NOMO-1 treated with DMSO at 0.1 percent for 48 hours (cell line): ENCODE results near the gene EVL.
"Not testable (repeated sequence)": the region's sequence is repeated elsewhere in the genome, so short reads cannot be mapped to it uniquely, and the experiment has no call there.

ENCODE experiments used
- DNase-seq: peaks from one replicate; lab custom pipeline; 2025; ENCODE audit not compliant: unreplicated experiment; lab: John Stamatoyannopoulos, UW

Gene EVL, protein sequence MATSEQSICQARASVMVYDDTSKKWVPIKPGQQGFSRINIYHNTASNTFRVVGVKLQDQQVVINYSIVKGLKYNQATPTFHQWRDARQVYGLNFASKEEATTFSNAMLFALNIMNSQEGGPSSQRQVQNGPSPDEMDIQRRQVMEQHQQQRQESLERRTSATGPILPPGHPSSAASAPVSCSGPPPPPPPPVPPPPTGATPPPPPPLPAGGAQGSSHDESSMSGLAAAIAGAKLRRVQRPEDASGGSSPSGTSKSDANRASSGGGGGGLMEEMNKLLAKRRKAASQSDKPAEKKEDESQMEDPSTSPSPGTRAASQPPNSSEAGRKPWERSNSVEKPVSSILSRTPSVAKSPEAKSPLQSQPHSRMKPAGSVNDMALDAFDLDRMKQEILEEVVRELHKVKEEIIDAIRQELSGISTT

DNA sequence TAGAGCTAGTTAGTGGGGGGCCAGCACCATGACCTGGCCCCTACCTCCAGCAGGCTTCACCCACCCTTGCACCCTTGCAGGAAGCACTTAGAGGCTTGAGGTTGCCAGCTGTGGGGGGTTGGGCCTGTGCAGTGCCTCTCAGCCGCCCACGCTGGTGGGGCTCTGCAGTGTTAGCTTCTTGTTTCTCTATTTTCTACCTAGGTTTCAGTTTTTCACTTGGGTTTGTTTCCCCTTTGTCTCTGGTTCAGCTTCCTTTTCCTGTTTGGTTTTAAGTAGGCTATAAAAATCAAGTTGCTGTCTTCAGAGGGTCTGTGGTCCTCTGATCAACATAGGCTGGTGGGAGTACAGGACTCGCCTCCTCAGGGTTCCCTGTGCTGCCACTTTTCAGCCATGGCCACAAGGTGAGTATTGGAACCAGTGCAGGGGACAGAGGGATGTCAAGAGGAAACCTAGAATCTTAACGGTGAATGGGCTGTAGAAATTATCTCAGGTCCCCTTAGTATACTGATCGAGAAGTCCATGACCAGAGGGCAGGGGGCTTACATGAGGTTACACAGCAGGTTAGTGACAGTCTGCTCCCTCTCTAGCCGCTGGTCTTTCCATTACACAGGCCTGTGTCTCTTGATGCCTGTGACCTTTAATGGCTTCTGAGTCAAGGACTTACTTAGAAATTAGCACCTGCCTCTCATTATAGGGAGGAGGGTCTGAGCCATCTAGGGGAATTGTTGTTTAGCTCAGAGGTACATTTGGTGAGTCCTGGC lies at the start of gene EVL:
Gene EVL (plus strand): TSS at position 312 of the 761 bp plus-strand sequence. CDS start 79 bp downstream, at position 391.
- peak; percentile 78 for DNase-seq

DNA sequence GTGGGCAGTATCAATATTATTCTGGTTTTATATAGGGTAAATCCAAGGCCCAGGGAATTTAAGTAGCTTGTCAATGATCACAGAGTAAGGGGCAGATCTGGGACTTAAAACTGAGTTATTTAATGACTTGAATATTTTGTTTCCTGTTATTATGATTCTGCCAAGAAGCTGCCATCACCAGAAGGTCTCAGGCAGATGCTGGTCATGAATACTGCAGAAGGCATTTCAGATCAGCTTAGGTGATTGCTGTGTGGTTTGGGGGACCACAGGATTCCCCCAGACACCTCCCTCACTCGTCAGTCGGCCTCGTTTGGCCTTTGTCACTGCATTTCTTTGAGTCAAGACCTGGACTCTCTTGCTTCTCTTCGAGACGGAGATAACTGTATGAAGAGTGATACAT lies 47.7 kb upstream of the EVL start:
- DNase-seq = no peak

DNA sequence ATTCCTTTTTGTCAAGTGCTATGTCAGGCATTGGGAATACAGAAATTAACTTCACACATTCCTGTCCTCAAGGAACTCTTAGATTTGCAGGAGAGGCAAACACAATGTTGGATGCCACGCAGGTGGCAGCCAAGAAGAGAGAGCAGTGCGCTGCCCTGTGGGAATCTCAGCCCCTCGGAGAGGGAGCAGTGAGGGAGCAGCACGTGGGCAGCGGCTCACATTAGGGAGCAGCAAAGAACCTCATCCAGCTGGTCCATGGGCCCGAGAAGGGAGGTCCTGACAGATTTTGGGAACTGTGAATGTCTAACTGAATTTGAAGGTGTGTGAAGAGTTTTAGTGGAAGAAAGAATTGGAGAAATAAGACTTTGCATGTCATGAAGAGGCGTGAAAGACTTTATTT lies 47.2 kb upstream of the EVL start:
- DNase-seq = no peak

DNA sequence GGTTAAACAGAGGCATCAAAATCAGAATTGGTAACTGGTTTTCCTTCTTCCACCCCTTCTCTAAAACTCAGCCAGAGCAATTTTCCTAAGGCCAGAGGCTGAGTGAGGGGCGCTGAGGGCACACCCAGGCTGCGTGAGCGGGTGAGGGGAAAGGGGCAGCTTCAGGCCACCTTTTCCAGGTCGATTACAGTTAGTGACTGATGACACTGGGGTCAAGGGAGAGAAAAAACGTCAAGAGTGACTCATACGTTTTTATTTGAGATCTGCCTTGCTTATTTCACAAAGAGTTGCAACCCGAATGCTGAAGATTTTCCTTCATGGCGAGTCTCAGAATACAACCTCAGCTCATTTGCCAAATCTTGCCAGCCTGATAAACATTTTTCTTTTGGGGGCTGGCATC lies 46.7 kb upstream of the EVL start:
- no peak for DNase-seq

DNA sequence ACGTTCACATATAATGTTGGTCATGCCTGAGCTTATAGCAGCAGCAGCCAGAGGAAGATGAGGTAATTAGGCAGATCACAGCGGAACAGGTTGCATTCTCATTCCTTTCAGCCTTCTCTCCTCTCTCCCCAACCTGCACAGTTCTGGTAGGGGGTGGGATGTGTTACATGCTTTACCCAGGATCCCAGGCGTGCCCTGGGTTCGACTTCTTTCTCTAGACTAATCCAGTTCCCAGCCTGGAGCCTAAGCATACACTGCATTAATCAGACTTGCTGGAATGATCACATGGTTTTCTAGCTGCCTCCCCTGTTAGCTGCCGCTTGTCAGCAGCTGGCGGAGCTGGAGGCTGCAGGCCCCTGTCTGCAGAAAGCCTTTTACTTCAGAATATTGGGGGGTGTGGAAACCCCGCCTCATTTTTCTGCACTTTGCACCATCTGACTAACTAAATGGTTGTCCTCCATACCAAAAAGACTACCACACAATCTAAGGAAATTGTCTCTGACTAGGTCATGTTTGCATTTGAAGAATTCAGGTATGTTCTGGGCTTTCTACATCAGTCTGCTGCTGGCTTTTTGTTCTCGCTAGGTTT lies 46.0 kb upstream of the EVL start:
- DNase-seq = no peak

GRCh38 chr14:100020629-100021028 lies 44.6 kb upstream of the EVL start:
- no peak for DNase-seq

DNA sequence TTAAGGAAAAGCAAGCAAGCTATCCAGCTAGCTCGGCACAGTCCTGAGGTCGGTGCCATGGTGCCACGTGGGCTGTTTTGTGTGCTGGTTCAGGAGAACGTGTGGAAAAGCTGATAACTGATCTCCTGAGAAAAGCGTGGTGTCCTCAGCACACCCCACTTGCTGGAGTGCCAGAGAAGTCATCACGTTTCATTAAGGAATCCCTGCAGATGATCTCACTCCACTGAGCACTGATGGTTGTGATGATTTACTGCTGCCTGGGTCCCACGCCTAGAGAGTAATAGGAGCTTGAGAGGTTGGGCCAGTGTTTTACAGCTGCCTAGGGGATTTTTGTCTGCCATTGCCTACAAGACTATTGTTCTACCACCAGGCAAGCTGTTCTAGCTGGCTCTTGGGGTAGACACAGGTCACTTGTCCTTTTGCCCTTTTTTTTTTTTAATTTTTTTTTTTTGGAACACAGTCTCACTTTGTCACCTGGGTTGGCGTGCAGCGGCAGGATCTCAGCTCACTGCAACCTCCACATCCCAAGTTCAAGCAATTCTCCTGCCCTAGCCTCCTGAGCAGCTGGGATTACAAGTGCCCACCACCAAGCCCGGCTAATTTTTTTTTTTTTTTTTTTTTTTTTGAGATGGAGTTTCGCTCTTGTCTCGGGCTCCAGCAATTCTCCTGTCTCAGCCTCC lies 42.3 kb upstream of the EVL start:
- no peak for DNase-seq

DNA sequence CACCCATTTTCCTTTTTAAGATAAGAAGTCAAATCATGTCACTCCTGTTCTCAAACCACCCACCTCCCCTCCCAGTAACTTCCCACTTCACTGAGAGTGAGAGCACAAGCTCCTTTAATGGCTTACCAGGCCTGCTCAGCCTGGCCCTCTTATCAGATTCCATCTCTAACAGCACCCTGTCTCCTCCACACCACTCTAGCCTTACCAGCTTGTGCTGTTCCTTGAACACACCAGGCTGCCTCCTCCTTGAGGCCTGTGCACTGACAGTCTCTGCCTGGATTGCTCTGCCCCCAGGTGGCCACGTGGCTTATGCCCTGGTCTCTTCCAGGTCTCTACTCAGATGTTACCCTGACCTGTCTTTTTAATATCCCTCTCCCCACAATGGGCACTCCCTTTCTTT lies 40.1 kb upstream of the EVL start:
- peak; percentile 38 for DNase-seq

GRCh38 chr14:100027771-100028490 lies 37.3 kb upstream of the EVL start:
- DNase-seq = no peak

- DNase-seq = no peak
Observed at GRCh38 chr14:100028990-100029677, 36.1 kb upstream of the EVL start.

- not testable (repeated sequence) for DNase-seq
Observed at GRCh38 chr14:100030006-100030405, 35.2 kb upstream of the EVL start.

DNA sequence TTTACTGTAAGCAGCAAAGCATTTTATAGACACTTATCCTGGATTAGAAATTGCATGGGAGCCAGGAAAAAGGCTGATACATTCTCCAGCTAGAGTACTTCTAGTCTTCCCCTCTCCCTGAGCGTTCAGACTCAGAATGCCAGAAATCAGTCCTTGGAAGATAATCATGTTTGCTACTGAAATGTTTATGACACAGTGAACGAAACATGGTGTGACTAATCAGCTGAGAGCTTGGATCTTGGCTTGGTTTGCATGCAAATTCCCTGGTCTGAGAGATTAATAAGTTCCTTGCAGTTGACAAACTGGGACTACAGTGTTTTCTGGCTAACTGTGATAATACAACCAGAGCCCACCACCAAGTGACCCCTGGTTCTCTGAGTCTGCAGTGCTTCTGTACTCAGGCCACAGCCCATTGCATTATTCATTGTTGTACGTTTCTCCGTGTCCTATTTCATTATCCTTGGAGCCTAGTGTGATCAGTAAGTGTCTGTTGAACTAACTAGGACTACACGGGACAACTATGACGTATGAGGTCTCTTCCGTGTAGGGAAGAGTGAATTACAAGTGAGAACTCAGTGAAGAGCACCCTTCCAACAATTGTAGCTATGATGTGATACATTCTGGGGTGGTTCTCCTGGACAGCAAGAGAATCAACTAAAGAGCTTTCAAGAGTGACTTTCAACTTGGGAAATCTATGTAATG lies 34.6 kb upstream of the EVL start:
- no peak for DNase-seq

- peak; percentile 26 for DNase-seq
Observed at GRCh38 chr14:100031506-100032281, 33.5 kb upstream of the EVL start.

DNA sequence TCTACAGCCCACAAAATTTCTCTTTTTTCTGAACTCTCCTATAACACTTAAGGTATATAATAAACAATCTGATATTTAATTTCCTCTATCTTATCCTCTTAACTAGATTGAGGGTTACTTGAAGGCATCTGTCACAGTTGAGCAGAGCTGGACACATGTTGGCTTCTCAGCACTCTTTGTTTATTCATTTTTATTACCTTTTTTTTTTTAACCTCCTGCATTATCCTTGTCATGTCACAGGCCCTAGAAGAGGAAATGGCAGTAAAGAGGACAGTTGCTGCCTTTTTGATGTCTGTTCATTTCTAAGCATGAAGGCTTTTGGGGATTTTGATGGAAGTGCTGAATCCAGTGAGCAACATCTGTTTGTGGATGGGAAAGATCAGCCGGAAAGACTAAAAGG lies 32.5 kb upstream of the EVL start:
- DNase-seq = no peak

GRCh38 chr14:100033347-100034075 lies 31.7 kb upstream of the EVL start:
- no peak for DNase-seq

- DNase-seq = no peak
Observed at GRCh38 chr14:100034468-100034867, 30.8 kb upstream of the EVL start.

DNA sequence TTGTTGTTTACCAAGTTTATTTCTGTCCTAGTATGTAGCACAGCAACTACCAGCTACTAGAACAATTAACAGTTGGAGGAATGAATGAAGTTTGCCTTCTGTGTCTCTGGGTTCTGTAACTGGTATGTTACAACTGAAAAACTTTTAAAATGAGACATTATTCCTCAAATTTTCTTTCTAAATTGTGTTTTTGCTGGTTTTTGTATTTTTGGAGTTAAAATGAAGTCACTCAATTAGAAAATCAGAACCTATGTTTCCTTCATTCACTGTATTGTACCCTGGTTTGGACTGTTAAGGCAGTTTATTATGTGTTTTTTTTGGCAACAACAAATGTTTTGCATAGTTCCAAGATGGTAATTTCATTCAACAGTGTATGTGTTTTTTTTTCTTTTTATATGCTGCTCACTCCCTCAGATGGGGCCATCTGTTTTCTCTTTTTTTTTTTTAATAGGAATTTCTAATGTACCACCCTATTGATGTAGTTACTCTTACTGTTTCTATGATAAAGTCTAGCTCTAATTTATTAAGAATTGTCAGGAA lies 30.2 kb upstream of the EVL start:
- DNase-seq = no peak

DNA sequence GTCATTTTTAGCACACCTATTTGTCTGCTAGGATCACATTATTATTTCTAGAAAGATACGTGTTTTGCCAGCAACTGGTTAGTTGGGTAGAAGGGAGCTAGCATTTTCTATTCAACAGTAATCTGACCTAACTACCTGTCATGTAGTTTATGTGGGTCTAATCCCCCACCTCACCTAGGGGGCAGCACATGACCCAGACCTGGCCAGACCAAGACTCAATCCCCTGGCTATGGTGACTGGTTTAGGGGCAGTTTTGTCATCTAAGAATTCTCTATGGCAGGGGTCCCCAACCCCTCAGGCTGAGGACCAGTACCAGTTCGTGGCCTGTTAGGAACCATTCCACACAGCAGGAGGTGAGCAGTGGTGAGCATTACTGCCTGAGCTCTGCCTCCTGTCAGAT lies 29.5 kb upstream of the EVL start:
- no peak for DNase-seq
